ENCODE results near the gene SAP30BP.

- TF ChIP-seq CTCF (IDR thresholded peaks at IDR 0.05; ENCODE audit: low read depth, low read length, poor library complexity, severe bottlenecking), result no peak
- TF ChIP-seq EZH2phosphoT487 (IDR thresholded peaks at IDR 0.05; ENCODE audit: borderline replicate concordance, low read length), result no peak
Observed at GRCh38 chr17:75638893-75639292, 28.2 kb upstream of the SAP30BP start.
